ENCODE measurements around the gene C6orf136. TPM values are rescaled to one million over a fixed set of nuclear protein-coding genes. Genes with fewer than 3 reads are reported as not detected.

Gene C6orf136
- polyA plus RNA-seq, 3 donors: 2.0 to 18.4 (median 2.7) TPM

- intact Hi-C loops (cut with micrococcal nuclease): loop anchor here in 1 of 2 donors (5.0 kb wide), 1 partner anchor 67 kb away; the partner anchor contains the start of genes MRPS18B and PPP1R10
- H3K4me3 Mint-ChIP-seq: peak overlapping the region; percentile 94 to 99
- H3K4me1 ChIP-seq (ENCODE audit: control insufficient read depth in 1 of 2, insufficient read depth in 2 of 2, low read length in 2 of 2): peaks cover 57 to 72% of the 10 kb centered on the region in 2 donors
- peak overlapping the region; percentile 100 for H3K4me2 ChIP-seq (replicated peaks; ENCODE audit: extremely low read depth, low read length, poor library complexity, severe bottlenecking)
- peaks cover 44 to 60% of the 10 kb centered on the region in 2 donors for H3K36me3 Mint-ChIP-seq
- H3K27me3 Mint-ChIP-seq (ENCODE audit: low read depth in 3 of 3): peaks cover 0 to 5% (median 0%) of the 10 kb centered on the region in 3 donors
- no peak for DNase-seq
- no peaks in the 10 kb centered on the region for H3K27me3 ChIP-seq (ENCODE audit: control insufficient read depth in 2 of 2, insufficient read depth in 2 of 2, low read length in 2 of 2)
- H3K9ac ChIP-seq (ENCODE audit: insufficient read depth, low read length, poor library complexity, severe bottlenecking): peak overlapping the region; percentile 99
- no peaks in the 10 kb centered on the region for H3K9me3 ChIP-seq (replicated peaks in 1 of 2; ENCODE audit: control insufficient read depth in 1 of 2, insufficient read depth in 1 of 2, low read length in 2 of 2)
- peaks cover 0 to 1% (median 0%) of the 10 kb centered on the region in 7 donors for H3K9me3 Mint-ChIP-seq
- H2AFZ ChIP-seq (ENCODE audit: insufficient read depth, low read depth, low read length, poor library complexity, severe bottlenecking): no peak overlapping the region
- peak overlapping the region; percentile 96 to 100 (median 96) for H3K4me3 ChIP-seq (replicated peaks in 1 of 3; ENCODE audit: low read depth in 2 of 3, low read length in 3 of 3)
- peaks cover 70% of the 10 kb centered on the region for H4K20me1 ChIP-seq (ENCODE audit: insufficient read depth, low read length)
- H3K4me1 Mint-ChIP-seq: peaks cover 60% of the 10 kb centered on the region
- H3K79me2 ChIP-seq (ENCODE audit: insufficient read depth, low read length): peaks cover 99% of the 10 kb centered on the region
- H3K27ac ChIP-seq (ENCODE audit: low read depth in 1 of 2, low read length in 2 of 2): peak overlapping the region; percentile 99
- H3K27ac Mint-ChIP-seq: peak overlapping the region; percentile 97 to 100 (median 99)
- no CpG with 5 or more reads among the region's 2 CpGs for WGBS (ENCODE audit: insufficient coverage)
- TF ChIP-seq CTCF (IDR thresholded peaks at IDR 0.05): no peak
- peaks cover 12 to 13% of the 10 kb centered on the region in 2 donors for H3K36me3 ChIP-seq (replicated peaks in 1 of 2; ENCODE audit: control insufficient read depth in 1 of 2, insufficient read depth in 2 of 2, low read length in 2 of 2)
These were observed 37.0 kb downstream of the C6orf136 start for GRCh38 chr6:30683980-30684338.

GRCh38 chr6:30684386-30685156, 37.6 kb downstream of the C6orf136 start:
- Histone ChIP-seq H3K4me3 (replicated peaks in 1 of 3; ENCODE audit: low read depth in 2 of 3, low read length in 3 of 3) (peak overlapping the region; percentile 96 to 100 (median 96)), H3K27me3 (ENCODE audit: control insufficient read depth in 2 of 2, insufficient read depth in 2 of 2, low read length in 2 of 2) (no peaks in the 10 kb centered on the region), H3K9ac (ENCODE audit: insufficient read depth, low read length, poor library complexity, severe bottlenecking) (peak overlapping the region; percentile 99), H2AFZ (ENCODE audit: insufficient read depth, low read depth, low read length, poor library complexity, severe bottlenecking) (no peak overlapping the region), H3K79me2 (ENCODE audit: insufficient read depth, low read length) (peaks cover 99% of the 10 kb centered on the region), H3K4me2 (replicated peaks; ENCODE audit: extremely low read depth, low read length, poor library complexity, severe bottlenecking) (peak overlapping the region; percentile 100), H3K9me3 (replicated peaks in 1 of 2; ENCODE audit: control insufficient read depth in 1 of 2, insufficient read depth in 1 of 2, low read length in 2 of 2) (no peaks in the 10 kb centered on the region), H3K4me1 (ENCODE audit: control insufficient read depth in 1 of 2, insufficient read depth in 2 of 2, low read length in 2 of 2) (peaks cover 57 to 72% of the 10 kb centered on the region in 2 donors), H3K27ac (ENCODE audit: low read depth in 1 of 2, low read length in 2 of 2) (peak overlapping the region; percentile 99), H3K36me3 (replicated peaks in 1 of 2; ENCODE audit: control insufficient read depth in 1 of 2, insufficient read depth in 2 of 2, low read length in 2 of 2) (peaks cover 10 to 11% of the 10 kb centered on the region in 2 donors), H4K20me1 (ENCODE audit: insufficient read depth, low read length) (peaks cover 64% of the 10 kb centered on the region)
- peaks cover 39 to 54% of the 10 kb centered on the region in 2 donors for H3K36me3 Mint-ChIP-seq
- TF ChIP-seq CTCF (IDR thresholded peaks at IDR 0.05): no peak
- H3K27me3 Mint-ChIP-seq (ENCODE audit: low read depth in 3 of 3): peaks cover 0 to 5% (median 0%) of the 10 kb centered on the region in 3 donors
- intact Hi-C loops (cut with micrococcal nuclease): loop anchor here in 1 of 2 donors (5.0 kb wide), 1 partner anchor 67 kb away; the partner anchor contains the start of genes MRPS18B and PPP1R10
- H3K27ac Mint-ChIP-seq: peak overlapping the region; percentile 97 to 100 (median 99)
- 1% methylated on average over 11 of the region's 21 CpGs for WGBS (ENCODE audit: insufficient coverage)
- H3K4me3 Mint-ChIP-seq: peak overlapping the region; percentile 94 to 99
- peak; percentile 40 to 58 (median 54) for DNase-seq
- peaks cover 60% of the 10 kb centered on the region for H3K4me1 Mint-ChIP-seq
- no peaks in the 10 kb centered on the region for H3K9me3 Mint-ChIP-seq
